Anterior cingulate cortex (tissue), 58 donors: ENCODE results near the gene TMEM253.

Source experiments
- DNase-seq, 58 donors: peaks; one replicate each; lab custom pipeline; 2025; lab: John Stamatoyannopoulos, UW

TMEM253 gene

DNA sequence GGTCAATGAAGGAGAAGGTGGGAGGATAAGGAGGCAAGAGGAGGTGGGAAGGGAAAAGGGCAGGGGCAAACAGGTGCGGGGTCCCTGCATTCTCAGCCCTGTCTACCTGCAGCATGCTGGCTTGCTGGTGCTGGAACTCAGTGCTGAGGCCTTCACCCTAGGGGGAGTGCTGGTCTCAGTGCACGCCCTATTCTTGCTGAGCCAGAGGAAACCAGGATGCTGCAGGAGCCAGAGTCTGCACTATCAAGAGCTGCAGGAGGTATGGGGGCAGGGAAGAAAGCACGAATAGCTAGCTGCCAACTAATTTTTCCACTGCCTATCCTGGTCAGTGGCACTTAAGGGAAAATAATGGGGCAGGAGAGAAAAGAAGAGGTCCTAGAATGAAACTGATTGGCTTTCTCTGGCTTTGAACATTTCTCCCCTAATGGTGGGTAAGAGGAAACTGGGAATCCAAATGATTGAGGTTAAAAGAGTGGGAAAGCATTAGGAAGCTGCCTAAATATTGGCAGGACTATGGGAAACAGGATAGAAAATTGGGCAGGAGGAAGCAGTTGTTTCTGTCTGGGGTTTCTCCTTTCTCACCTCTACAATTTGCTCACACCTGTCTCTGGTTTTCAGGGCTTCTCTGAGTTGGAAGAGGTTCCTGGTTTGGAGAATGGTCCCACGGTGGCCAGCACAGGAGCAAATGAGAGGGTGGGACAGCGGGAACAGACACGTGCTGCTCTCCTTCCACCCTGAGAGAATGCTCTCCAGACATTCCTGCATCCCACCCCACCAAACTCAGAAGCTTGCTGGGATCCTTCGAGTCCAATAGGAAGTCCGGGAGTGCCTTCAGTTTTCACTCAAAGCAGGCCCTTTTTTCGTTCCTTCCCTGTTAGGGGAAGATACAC lies 1.9 kb downstream of the TMEM253 start:
- peak in 3 of 58 donors; percentile 29 to 47 (median 47) for DNase-seq

DNA sequence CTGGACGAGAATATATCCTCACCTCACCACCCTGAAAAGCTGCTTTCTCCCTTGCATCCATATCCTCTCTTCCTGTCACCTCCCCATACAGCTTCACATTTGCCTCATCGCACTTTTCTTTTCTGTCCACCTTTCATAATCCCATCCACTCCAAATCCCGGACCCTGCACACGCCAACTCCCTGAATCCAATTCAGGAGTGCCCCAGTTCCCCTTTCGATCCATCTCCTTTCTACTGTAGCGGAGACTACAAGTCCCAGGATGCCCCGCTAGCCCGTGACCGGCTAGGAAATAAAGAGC lies 2.5 kb downstream of the TMEM253 start:
- no peak for DNase-seq

DNA sequence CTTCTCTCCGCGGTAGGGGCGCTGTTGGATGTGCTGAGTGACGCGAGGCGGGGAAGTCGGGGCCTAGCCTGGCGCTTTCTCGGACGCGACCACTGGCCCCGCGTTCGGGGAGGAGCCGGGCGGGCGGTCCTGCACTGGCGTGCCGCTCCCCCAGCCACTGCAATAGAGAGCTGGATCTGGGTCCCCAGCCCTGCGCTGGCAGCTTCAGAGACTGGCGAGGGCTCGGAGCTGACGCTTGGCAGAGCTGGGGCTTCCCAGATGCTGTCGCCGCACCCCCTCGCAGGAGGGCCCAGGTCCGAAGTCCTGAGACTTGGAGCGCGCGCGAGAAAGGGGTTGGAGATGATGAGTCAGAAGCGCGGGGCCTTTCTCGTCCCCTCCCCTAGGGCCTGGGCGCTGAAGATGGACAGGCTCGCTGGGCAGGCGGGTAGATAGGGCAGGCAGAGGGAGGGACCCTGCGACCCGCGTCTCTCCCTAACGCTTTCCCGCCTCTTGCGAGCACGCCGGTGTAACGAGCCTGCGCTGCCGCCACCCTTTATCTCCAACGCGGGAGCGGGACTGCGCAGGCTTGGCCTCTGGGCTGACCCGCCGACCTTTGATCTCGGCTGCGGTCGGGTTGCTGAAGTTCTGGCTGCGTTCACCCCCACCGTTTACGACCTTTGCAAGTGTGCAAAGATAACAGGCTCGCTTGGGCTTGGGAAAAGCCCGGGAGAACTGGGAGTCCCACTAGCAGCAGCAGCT lies 3.0 kb downstream of the TMEM253 start:
- peak; percentile 84 to 99 (median 97) for DNase-seq

DNA sequence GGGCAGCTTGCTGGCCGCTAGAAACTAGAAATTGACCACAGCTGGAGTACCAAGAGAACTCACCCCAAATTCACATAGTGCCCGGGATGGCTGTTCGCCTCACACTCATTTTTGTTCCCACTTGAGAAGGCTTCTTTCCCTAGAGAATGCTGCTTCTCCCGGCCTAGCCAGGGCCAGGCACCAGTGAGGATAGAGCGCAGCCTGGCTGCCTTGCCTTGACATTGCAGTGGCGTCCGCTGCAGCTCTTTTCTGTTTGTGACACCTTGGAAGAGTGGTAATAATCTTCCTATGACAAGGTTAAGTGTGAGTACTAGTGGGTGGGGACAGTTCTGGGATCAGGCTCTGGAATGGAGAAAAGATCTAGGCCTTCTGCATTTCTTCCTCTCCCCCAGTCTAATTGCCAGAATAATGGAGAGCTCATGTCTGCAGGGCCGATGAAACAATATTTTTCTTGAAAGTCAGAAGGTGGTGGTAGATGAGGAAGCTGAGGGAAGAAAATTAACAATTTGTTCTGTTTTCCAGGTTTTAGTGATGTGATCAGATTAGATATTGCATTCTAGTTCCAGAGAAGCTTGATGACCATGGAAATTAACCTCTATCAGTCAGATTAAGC lies 3.7 kb downstream of the TMEM253 start:
- DNase-seq = peak in 55 of 58 donors; percentile 28 to 86 (median 73)

DNA sequence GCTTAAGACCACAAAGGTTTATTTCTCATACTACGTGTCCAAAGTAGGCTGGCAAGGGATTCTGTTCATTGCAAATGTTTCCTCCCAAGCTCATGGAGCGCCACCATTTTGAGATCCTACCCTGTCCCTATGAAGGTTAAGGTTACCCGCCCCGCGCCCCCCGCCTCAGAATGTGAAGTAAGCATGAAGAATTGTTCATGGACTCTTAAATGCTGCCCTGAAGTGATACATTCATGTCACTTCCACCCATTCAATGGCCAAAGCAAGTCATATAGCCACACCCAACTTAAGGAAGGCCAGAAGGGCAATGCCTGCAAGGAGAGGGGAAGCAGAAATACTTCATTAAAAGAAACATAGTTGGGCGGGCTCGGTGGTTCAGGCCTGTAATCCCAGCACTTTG lies 4.2 kb downstream of the TMEM253 start:
- DNase-seq = no peak

DNA sequence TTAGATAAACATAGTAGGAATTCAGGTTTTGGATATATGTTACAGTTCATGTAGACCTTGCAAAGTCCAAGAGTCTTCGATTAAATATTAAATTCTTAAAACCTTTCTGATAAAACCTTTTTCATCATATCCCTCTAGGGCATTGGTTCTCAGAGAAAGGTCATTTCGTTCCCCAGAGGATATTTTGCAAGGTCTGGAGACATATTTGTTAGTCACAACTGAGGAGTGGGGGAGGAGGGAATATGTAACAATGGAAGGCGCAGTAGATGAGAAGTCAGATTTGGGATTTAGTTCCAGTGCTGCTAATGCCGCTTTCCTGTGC lies 5.3 kb downstream of the TMEM253 start:
- DNase-seq = no peak

DNA sequence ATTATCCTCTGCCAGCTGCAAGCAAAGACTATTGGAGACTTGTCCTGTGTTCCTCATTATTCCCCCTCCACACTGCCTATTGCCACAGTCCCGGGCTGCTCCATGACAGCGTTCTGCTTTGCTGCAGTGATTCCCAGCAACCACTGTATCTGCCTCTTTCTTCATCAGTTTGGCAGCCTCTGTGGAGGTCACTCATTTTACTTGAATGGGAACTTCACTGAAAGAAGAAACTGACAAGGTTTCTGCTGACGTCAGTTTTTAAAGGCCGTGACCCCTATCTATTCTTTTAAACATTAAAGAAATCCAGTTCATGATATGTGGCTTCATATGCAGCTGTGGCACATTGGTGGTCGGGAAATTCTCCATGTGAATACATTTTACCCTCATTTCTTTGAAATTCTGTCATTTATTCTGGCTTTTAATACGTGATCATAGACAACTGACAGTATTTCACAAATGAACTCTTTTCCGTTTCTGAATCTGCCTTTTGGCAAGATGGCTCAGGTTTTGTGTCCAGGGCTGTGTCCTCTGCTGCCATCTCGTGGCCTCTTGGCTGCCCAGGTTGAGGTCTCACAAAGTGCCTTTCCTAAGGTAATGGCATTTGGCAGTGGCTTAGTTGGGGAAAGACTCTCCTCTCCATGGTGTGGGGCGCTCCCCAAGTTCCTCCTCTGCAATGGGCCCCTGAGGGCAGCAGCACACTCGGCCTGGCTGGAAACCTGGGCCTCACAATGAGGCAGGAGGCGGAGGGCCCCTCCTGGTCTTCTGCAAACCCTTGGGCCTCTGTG lies 5.8 kb downstream of the TMEM253 start:
- DNase-seq = peak in 54 of 58 donors; percentile 12 to 86 (median 58)

DNA sequence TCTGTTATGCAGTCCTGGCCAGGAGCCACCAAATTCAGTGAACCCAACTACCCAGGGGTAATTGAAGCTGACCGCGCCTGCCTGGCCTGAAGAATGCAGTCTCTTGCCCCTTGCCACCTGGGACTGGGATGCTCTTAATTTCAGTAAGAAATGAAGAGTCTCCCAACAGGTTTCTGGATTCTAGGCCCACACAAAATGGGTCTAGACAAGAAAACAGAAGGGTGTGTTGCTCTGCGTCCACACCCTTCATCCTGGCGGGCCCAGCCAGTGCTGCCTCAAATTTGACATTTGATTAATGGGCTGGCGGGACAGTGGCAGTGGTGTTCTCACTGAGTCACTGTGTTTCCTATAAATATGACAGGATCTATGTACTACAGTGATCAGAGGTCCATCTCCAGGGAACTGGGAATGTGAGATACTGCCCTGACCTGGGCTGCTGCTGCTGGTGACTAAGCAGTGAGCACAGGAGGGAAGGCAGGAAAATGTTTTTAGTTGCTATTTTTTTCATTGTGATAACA lies 6.5 kb downstream of the TMEM253 start:
- peak in 1 of 58 donors; percentile 55 for DNase-seq

DNA sequence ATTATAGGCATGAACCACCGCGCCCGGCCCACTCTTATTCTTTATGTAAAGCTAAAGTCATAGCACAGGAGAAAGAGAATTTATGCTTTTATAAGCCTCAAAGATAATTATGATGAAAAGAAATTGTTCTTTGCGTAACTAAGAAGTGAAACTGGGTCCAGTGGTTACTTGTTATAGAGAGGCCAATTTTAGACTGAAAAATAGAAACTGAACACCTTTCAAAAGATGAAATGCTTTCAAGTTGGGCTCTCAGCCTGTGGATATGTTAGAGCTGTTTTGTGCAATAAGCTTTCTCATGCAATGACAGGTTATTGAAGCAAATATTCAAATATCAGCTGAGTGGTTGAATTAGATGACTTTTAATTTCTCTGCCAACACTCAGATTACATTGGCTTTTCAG lies 7.9 kb downstream of the TMEM253 start:
- DNase-seq = no peak

DNA sequence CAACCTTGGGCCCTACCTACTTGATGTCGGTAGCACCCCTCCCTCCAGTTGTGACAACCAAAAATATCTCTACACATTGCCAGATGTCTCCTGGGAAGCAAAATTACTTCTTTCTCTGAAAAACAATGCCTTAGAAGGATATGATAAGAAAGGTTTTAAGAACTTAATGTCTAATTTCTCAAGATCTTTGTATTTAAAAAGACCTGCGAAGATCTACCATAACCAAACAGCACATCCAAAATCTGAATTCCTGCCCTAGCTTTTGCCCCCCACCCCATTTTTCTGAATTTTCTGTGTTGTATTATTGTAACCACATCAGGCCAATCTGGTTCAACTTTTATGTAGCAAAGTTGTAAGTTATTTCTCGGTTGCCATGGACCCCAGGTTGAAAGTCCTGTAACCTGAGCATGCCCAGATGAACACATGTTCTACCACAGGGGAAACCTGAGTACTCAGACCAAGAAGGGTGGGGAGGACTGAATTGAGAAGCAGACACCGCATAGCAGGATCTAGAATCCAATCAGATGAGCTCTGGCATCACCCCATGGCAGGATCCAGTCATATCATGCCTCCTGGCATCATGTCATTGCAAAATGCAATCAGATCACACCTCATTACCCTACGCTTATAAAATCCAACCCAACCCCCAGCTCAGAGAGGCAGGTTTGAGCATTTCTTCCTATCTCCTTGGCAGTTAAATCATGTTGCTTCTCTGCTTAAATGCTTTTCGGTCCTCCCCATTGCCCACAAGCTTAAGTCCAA lies 8.7 kb downstream of the TMEM253 start:
- no peak for DNase-seq

DNA sequence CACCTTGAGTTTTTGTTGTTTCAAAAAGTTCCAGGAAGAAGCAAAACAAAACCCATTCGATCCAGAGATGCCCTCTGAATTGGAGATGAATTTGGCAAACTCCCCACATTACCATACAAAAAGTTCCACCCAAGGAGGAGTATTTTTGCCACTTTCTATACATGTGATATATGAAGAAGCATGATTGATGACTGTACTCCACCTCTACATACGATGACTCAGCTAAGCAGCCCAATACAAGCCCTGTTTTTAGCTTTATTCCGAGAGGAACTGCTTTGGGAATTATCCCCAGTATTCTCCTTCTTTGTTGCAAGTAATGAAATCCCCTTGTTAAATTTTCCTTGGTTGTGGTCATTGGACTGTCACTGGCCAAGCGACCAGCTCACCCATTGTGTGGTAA lies 11.4 kb downstream of the TMEM253 start:
- no peak for DNase-seq

DNA sequence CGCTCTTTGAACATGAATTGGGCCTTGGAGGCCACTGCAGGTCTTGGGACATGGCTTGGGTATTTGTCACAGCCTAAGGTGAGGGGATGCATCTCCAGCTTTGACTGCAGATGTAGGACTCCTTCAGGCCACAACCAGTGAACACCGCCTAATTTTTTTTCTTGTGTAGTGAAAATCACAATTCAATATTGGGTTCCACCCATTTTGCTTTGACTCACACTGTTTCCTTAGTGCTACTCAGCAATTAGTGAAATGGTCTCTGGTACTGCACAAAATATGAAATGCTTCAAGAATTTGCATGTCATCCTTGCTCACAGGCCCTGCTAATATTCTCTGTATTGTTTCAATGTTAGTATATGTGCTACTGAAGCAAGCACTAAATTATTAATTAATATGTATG lies 12.5 kb downstream of the TMEM253 start:
- no peak for DNase-seq

DNA sequence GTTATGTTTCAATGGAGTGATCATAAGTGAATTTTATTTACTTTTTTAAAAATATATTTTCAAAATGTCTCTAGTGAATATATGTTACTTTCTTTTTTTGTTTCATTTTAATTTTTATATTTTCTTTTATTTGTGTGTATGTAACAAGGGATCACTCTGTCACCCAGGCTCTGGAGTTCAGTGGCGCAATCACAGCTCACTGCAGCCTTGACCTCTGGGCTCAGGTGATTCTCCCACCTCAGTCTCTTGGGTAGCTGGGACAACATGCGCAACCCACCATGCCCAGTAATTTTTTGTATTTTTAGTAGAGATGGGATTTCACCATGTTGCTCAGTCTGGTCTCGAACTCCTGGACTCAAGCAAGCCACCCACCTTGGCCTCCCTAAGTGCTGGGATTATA lies 18.1 kb downstream of the TMEM253 start:
- no peak for DNase-seq

DNA sequence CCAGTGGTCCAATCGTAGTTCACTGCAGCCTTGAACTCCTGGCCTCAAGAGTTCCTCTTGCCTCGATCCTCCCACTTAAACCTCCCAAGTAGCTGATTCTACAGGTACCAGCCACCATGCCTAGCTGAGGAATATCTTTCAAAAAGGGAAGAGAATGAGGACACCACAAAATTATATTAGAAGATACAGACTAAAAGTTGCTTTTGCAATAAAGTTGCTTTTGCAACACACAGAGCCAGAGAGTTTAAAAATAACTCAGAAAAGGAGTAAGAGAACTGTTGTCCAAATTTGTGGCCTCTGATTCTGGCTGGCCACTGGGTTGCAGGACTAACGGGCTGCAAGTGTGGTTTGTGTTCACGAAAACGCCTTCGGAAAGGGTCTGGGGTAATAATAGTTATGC lies 19.8 kb downstream of the TMEM253 start:
- no peak for DNase-seq

DNA sequence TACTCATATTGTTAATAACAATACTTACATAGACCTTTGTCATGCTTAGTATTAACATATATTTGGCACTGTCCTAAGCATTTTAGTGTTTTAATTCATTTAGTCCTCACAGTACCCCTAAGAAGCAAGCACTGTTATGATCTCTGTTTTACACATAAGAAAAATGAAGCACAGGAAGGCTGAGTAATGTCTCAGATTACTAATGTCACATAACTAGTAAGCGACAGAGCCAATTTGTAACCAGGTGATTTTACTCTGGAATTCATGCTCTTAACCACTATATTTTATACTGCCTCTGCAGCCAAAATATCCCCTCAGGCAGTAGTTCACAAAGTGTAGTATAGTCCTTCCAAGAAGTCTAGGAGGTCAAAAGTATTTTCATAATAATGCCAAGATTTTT lies 20.3 kb downstream of the TMEM253 start:
- DNase-seq = no peak

DNA sequence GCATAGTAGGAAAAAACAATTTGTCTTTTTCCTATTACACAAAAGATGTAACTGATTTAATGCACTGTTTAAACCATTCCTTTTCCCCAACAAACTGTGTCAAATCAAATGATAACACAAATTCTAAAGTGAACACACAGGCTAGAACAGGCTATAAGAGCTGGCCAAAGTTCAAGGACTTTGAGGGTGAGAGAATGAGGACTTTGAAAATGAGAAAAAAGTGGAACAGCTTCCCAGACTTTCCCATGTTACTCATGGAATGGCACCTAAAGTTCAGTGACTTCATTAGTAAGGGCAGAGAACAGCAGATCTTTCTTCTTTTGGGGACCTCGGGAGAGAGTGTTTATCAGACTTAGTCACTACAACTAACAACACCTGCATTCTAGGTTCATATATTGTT lies 22.6 kb downstream of the TMEM253 start:
- DNase-seq = no peak

DNA sequence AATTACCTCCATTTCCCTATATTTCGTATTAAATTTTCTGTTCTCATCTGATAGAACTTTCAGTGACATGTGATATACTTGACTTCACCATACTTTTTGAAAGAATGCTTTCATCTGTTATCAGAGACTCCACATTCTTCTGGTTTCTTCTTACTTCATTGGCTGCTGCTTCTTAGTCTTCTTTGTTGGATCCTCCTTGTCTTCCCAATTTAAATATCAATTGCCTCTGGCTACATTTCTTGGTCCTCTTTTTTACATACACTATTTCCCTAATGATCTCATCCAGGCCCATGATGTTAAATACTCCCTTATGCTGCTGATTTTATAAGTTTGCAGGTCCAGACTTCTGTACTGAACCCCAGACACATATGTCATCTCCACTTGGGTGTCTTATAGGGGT lies 33.0 kb downstream of the TMEM253 start:
- DNase-seq = no peak

DNA sequence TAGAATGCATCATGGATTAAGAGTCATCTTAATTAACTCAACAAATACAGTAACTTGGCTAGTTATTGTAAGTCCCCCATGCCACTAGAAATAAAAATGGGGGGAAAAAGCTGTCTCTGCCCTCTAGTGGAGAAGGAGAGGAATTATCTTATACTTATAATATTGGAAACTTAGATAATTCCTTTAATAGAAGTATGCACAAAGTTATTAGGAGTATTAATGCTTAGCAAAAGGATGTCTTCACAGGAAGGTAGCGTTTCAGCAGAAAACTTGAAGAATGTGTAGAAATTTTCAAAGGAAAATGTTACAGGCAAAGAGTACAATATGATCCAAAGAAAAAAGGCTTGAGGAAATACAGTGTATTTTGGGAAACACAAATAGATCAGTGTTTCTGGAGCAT lies 35.2 kb downstream of the TMEM253 start:
- DNase-seq = no peak

DNA sequence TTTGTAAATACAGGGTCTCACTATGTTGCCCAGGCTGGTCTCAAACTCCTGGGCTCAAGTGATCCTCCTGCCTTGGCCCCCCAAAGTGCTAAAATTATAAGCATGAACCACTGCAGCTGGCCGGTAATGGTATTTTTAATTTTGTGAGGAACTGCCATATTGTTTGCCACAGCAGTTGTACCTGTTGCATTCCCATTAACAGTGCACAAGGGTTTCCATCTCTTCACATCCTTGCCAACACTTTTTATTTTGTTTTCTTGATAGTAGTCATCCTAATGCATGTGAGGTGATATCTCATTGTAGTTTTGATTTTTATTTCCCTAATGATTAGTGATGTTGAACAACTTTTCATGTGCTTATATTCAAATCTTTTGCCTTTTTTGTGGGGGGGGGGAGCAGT lies 41.5 kb downstream of the TMEM253 start:
- DNase-seq = no peak

DNA sequence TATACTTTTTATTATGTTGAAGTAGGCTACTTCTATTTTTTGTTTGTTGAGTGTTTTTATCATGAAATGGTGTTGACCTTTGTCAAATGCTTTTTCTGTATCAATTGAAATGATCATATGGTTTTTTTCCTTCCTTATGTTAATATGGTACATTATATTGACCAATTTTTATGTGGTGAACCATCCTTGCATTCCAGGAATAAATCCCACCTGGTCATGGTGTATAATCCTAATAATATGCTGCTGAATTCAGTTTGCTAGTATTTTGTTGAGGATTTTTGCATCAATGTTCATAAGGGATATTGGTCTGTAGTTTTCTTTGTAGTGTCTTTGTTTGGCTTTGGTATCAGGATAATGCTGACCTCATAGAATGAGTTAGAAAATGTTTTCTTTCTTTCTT lies 44.6 kb downstream of the TMEM253 start:
- DNase-seq = no peak
